PFSK-1 (cell line): ENCODE data around the gene CTDSP1.

ENCODE experiments used
- POLR2AphosphoS5 ChIP-seq: IDR thresholded peaks from 2 replicates; pipeline ENCODE4 v1.6.1; 2012; ENCODE audit warnings: low read depth, mild to moderate bottlenecking, control low read depth, low read length, moderate library complexity
- SIN3A ChIP-seq: IDR thresholded peaks from 2 replicates; pipeline ENCODE4 v1.6.1; 2012; ENCODE audit warnings: mild to moderate bottlenecking, low read length, moderate library complexity, borderline replicate concordance; ENCODE audit not compliant: insufficient read depth
- TAF1 ChIP-seq: IDR thresholded peaks from 2 replicates; pipeline ENCODE4 v1.6.1; 2012; ENCODE audit warnings: low read length, control low read depth, borderline replicate concordance; ENCODE audit not compliant: insufficient read depth
- TF ChIP-seq, protein P1 (sequence below), 2 experiments: IDR thresholded peaks; 2 replicates each; pipeline versions ENCODE4 v1.6.1 to v1.8.0; 2011 to 2012; ENCODE audit warnings: low read depth in 2 of 2, low read length in 2 of 2, control low read depth in 1 of 2, inconsistent platforms in 1 of 2, mild to moderate bottlenecking in 1 of 2, moderate library complexity in 1 of 2; ENCODE audit not compliant: insufficient read depth in 1 of 2

DNA sequence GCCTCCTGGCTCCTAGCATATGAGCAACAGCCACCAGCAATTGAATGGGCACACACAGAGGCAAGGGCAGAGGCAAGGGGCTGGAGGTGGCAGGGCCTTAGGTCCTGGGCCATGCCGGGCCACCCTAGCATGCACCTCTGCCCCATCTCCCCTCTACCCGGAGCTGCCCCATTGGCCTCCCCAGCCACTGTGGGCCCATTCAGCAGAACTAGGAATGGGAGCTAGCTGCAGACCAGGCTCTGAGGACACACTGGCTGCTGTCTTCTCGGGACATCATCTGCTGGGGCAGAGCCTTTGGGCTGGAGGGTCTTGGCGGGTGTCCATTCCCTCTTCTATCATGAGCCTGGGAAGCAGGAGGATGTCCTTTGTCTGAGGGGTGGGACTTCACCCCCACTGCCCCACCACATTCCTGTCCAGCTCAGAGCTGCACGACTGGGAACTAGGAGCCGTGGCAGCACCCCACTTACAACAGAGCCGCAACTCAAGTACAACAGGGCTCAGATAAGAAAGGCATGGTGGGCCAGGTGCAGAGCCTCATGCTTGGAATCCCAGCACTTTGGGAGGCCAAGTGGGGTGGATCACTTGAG is 20.1 kb downstream of the CTDSP1 start:
- TF ChIP-seq TAF1 (no peak), SIN3A (no peak), POLR2AphosphoS5 (no peak)
- TF ChIP-seq, protein P1, sequence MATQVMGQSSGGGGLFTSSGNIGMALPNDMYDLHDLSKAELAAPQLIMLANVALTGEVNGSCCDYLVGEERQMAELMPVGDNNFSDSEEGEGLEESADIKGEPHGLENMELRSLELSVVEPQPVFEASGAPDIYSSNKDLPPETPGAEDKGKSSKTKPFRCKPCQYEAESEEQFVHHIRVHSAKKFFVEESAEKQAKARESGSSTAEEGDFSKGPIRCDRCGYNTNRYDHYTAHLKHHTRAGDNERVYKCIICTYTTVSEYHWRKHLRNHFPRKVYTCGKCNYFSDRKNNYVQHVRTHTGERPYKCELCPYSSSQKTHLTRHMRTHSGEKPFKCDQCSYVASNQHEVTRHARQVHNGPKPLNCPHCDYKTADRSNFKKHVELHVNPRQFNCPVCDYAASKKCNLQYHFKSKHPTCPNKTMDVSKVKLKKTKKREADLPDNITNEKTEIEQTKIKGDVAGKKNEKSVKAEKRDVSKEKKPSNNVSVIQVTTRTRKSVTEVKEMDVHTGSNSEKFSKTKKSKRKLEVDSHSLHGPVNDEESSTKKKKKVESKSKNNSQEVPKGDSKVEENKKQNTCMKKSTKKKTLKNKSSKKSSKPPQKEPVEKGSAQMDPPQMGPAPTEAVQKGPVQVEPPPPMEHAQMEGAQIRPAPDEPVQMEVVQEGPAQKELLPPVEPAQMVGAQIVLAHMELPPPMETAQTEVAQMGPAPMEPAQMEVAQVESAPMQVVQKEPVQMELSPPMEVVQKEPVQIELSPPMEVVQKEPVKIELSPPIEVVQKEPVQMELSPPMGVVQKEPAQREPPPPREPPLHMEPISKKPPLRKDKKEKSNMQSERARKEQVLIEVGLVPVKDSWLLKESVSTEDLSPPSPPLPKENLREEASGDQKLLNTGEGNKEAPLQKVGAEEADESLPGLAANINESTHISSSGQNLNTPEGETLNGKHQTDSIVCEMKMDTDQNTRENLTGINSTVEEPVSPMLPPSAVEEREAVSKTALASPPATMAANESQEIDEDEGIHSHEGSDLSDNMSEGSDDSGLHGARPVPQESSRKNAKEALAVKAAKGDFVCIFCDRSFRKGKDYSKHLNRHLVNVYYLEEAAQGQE (IDR thresholded peaks at IDR 0.05; ENCODE audit: insufficient read depth in 1 of 2, low read depth in 2 of 2, low read length in 2 of 2): no peak
